Dermis blood vessel endothelial cell (primary cell): ENCODE data around the gene SOX1. TPM values are rescaled to one million over a fixed set of nuclear protein-coding genes. Genes with fewer than 3 reads are reported as not detected.

Experiments
- DNase-seq: peaks from one replicate; pipeline ENCODE4 v3.0.0; 2010
- total RNA-seq: library from RNA; depleted of rRNA; stranded (reverse); fragments of >200 nt; gene quantifications from 2 replicates; pipeline ENCODE4 v1.2.3, GENCODE V29; 2014

Gene SOX1
- total RNA-seq, 1 donor from 2014 or later = not detected

DNA sequence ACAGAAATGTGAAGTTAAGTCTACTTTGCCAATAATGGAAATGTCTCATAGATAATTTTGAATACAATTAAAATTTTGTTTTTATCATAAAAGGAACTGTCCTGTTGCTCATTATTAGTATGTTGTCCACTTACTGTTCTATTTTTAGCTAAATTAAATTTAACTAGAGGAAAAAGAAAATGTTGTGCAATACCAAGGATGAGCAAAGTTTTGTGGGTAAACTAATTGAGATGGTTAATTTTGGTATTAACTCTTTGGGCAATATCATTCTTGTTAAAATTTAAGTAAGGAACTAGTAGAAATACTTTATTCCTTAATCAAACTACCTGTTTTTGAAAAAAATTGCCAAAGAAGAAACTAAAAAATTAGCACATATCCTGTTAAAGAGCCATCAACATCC lies 43.5 kb downstream of the SOX1 start:
- DNase-seq = no peak

DNA sequence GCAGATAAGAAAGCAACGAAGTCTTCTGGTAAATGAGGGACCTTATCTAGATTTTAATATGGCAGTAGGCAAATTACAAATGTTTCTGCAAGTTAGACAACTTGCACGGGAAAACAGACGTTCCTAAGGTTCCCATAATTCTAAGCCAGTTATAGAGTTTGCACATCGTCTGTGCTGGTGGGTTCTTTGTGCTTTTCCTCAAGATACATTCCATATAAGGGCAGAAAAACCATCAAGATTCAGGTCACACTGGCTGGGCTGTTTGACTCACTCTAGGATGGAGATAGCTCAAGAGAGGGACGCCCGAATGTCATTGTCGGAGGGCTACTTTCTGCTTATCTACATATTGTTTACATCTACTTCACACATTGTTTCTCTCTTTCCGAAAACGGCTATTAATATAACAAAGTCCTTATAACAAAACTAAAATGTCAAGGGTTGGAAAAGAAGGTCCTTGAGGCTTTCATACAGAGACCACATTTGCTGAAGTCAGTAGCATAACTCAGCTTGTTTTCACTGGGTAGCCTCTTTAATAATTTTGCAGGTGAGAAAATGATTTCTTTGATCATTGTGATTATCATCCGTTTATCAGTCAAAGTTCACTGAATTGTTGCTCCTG lies 44.4 kb downstream of the SOX1 start:
- DNase-seq = no peak

DNA sequence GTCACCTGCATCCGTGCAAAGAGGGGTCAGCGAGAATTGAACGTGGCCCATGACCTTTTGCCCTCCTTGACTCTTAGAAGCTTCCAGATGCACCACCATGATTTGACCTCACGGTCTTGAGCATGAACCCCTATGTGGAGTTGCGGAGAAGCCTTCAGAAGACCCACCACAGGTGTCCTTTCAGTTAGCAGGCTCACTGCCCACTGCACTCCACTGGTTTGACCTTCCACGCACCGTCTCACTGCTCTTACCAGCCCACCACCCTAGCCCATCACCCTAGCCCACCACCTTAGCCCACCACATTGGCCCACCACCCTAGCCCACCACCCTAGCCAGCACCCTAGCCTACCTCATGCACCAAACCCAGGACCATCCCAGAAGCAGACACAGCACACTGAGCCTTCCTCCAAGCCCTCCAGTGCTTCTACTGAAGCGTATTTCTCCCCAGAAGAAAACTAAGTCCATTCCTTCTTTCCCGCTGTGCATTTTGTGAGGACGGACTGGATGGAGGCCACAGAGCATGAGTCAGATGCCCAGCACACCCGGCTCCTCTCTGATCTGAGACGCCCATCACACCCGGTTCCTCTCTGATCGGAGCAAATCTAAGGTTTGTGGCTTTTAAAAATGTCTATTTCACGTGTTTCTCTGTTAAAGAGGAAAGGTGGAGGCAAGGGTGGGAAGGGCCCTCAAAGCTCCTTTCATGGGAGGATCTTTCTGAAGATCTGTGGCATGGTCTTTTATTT lies 45.8 kb downstream of the SOX1 start:
- DNase-seq = no peak

- no peak for DNase-seq
Measured at GRCh38 chr13:112113348-112113747, 46.4 kb downstream of the SOX1 start.

DNA sequence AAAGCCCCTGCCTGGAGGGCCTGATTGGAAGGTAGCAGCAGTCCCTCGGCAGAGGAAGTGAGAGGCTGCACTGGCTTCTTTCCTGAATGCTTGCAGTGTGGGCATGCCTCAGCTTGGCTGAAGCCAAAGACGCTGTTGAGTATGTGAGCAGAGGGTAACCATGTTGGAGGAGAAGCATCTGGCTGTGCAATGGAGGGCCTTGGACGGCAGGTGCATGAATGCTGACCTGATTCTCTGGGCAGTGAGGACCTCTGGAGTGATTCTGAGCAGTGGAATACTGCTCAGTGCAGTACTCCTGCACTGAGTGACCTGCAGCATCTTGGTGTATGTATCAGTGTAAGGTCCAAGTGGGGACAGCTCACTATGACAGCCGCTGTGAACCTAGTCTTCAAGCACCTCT lies 46.9 kb downstream of the SOX1 start:
- DNase-seq = no peak

DNA sequence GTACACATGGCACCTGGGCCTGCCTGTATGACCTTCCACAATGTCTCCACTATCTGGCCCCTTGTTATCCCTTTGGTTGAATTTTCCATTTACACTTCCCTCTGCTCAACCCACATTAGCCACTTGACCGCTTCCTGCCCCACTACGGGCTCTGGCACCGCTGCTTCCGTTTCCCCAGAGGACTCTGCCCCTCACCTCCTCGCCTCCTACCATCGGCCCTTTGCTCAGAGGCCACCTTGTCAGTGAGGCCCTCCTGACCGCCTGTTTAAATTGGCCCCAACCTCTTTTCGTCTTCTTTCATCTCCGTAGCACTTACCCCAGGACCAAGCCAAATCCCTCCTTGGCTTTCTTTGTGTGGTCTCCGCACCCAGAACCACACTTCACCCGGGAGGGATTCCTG lies 47.4 kb downstream of the SOX1 start:
- no peak for DNase-seq

GRCh38 chr13:112115403-112116091 lies 48.6 kb downstream of the SOX1 start:
- no peak for DNase-seq

DNA sequence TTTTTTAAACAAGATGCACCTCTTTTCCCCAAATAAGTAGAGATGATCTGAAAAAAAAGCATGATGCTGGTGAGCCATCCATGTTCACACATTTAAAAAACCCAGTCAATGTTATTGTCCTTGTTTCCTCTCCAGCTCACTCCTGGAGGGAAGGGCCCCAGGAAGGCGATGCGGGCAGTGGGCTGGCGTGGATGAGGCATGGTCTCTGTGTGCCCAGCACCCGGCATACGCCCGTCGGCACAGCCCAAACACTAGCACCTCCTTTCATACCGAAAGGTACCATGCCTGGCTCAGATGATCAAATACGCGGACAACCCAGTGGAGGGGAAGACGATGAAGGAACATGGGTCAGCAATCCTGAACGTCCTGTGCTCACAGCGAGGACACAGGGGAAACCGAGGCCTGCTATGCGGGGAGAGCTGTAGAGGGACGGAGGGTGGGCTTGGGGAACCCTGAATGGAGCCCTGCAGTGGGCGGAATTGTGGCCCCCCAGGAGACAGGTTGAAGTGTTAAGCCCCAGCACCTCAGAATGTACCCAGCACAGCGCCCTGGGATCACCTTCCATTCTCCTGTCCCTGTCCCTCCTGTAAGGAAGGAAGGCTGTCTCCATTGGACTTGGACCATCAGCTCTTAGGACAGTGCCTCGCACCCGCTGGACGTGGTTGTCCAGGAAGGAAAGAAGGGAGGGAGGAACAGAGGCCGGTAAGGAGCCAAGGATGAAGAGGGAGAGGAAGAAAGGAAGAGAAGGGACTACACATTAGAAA lies 49.4 kb downstream of the SOX1 start:
- DNase-seq = no peak

DNA sequence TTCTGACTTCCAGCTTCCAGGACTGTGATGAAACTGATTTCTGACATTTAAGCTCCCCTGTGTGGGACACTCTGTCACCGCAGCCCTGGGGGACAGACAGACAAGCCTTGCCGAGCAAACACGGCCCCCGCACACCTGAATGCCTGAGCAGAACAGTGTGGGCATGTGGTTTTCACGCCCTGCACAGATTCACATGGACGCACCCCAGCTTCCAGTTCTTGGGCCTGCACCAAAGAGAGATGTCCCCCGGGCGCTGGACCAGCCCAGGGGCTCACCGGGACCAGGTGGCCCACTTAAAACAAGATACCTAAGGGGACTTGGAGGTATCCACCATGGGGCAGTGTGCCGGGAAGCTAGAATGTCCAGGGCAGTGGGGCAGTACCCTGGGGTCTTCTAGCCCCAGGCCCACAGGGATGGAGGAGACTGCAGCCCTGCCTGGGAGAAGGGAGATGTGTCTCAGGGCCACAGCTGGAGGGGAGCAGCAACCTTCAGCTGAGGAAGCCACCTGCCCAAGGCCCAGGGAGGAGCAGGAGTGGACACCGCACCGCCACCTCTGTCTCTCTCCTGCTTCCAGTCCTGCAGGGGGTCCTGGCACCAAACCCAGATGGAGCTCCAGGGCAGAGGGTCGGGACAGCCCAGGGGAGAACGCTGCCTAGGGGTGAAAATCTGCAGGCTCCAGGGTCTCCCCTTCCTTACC lies 50.5 kb downstream of the SOX1 start:
- no peak for DNase-seq

- DNase-seq = no peak
Measured at GRCh38 chr13:112117955-112118302, 51.0 kb downstream of the SOX1 start.

DNA sequence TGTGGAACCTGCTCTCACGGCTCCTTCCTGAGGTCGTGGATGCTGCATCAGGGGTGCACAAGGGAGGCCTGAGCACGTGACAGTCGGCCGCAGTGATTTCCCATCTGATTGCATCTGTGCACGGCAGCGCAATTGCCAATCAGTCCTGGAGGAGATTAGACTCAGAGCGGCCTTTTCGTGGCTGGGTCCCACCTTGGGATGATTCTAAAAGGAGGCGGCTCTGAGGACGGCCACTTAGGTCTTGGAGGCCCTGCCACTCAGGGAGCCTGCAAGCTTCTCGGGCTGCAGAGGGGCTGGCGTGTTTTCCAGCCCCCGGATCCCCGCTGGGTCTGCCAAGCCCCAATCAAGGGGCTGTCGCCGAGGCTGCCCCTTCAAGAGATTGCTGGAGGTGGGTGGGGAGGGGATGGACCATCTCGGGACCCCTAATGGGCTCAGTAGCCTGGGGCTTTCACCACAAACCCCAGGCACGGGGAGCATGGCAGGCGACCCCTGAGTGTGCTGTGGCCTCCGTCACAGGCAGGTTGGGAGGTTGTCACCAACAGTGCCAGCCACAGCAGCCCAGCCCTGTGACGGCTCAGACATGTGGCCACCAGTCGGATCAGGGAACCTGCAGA lies 51.6 kb downstream of the SOX1 start:
- no peak for DNase-seq

- DNase-seq = no peak
Measured at GRCh38 chr13:112119192-112120030, 52.5 kb downstream of the SOX1 start.

GRCh38 chr13:112120031-112120373 lies 53.1 kb downstream of the SOX1 start:
- DNase-seq = no peak
